Measurements from ENCODE around the gene PCMTD2. TPM values are rescaled to one million over a fixed set of nuclear protein-coding genes. Genes with fewer than 3 reads are reported as not detected.

The PCMTD2 gene
- total RNA-seq, 1 donor from 2014 or later, result 104 TPM

DNA sequence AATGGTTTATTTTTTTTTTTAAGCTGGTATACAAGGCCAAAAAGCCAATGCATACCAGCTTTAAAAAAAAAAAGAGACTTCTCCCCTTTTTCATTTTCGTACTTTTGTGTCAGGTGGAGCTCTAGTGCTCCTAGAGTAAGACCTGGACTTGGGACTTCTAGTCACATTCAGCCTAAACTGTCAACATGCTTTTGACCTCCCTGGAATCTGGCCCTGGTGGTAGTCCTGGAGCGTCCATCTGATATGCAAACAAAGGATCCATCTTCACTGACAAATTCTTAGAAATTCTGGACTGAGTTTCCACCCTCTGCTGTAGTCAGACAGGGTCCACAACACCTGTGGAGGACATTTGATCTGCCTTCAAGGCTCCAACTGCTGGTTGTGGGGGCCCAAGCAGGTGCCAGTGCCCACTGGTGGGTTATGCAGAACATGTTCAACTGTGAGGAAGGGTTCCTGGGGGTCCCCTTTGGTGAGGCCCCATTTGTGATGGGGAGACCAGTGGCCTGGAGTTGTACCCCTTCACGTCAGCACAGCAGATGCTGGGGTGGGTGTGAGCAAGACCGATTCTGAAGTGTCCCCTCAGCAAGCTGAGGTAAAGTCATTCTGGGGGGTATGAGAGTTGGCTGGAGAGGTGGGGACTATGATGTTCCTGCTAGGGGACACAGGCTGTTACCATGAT is 12.6 kb upstream of the PCMTD2 start:
- Mint-ChIP-seq H3K9me3 (ENCODE audit: unreplicated experiment) (no peaks in the 10 kb centered on the region), H3K27me3 (ENCODE audit: unreplicated experiment) (peaks cover 11% of the 10 kb centered on the region), H3K4me1 (ENCODE audit: unreplicated experiment) (no peaks in the 10 kb centered on the region), H3K4me3 (ENCODE audit: unreplicated experiment) (no peak overlapping the region), H3K27ac (ENCODE audit: unreplicated experiment) (no peak overlapping the region), H3K36me3 (ENCODE audit: low read depth, unreplicated experiment) (no peaks in the 10 kb centered on the region)
- no peak for DNase-seq (ENCODE audit: low spot score)
- TF ChIP-seq, protein P1, sequence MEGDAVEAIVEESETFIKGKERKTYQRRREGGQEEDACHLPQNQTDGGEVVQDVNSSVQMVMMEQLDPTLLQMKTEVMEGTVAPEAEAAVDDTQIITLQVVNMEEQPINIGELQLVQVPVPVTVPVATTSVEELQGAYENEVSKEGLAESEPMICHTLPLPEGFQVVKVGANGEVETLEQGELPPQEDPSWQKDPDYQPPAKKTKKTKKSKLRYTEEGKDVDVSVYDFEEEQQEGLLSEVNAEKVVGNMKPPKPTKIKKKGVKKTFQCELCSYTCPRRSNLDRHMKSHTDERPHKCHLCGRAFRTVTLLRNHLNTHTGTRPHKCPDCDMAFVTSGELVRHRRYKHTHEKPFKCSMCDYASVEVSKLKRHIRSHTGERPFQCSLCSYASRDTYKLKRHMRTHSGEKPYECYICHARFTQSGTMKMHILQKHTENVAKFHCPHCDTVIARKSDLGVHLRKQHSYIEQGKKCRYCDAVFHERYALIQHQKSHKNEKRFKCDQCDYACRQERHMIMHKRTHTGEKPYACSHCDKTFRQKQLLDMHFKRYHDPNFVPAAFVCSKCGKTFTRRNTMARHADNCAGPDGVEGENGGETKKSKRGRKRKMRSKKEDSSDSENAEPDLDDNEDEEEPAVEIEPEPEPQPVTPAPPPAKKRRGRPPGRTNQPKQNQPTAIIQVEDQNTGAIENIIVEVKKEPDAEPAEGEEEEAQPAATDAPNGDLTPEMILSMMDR (IDR thresholded peaks at IDR 0.05; ENCODE audit: unreplicated experiment), result no peak

GRCh38 chr20:64244281-64244805 is 11.2 kb upstream of the PCMTD2 start:
- Mint-ChIP-seq H3K36me3 (ENCODE audit: low read depth, unreplicated experiment) (no peaks in the 10 kb centered on the region), H3K27ac (ENCODE audit: unreplicated experiment) (no peak overlapping the region), H3K4me1 (ENCODE audit: unreplicated experiment) (no peaks in the 10 kb centered on the region), H3K9me3 (ENCODE audit: unreplicated experiment) (no peaks in the 10 kb centered on the region), H3K4me3 (ENCODE audit: unreplicated experiment) (no peak overlapping the region), H3K27me3 (ENCODE audit: unreplicated experiment) (peaks cover 11% of the 10 kb centered on the region)
- TF ChIP-seq, protein P1 (IDR thresholded peaks at IDR 0.05; ENCODE audit: unreplicated experiment), result no peak
- DNase-seq (ENCODE audit: low spot score), result no peak

GRCh38 chr20:64244870-64245603 is 10.5 kb upstream of the PCMTD2 start:
- Mint-ChIP-seq H3K4me1 (ENCODE audit: unreplicated experiment) (no peaks in the 10 kb centered on the region), H3K4me3 (ENCODE audit: unreplicated experiment) (no peak overlapping the region), H3K9me3 (ENCODE audit: unreplicated experiment) (no peaks in the 10 kb centered on the region), H3K27me3 (ENCODE audit: unreplicated experiment) (peaks cover 11% of the 10 kb centered on the region), H3K27ac (ENCODE audit: unreplicated experiment) (no peak overlapping the region), H3K36me3 (ENCODE audit: low read depth, unreplicated experiment) (no peaks in the 10 kb centered on the region)
- DNase-seq (ENCODE audit: low spot score), result no peak
- TF ChIP-seq, protein P1 (IDR thresholded peaks at IDR 0.05; ENCODE audit: unreplicated experiment), result no peak

GRCh38 chr20:64245746-64246595 is 9.6 kb upstream of the PCMTD2 start:
- Mint-ChIP-seq H3K36me3 (ENCODE audit: low read depth, unreplicated experiment) (no peaks in the 10 kb centered on the region), H3K4me3 (ENCODE audit: unreplicated experiment) (no peak overlapping the region), H3K4me1 (ENCODE audit: unreplicated experiment) (no peaks in the 10 kb centered on the region), H3K9me3 (ENCODE audit: unreplicated experiment) (no peaks in the 10 kb centered on the region), H3K27ac (ENCODE audit: unreplicated experiment) (peak overlapping the region; percentile 30), H3K27me3 (ENCODE audit: unreplicated experiment) (peaks cover 11% of the 10 kb centered on the region)
- TF ChIP-seq, protein P1 (IDR thresholded peaks at IDR 0.05; ENCODE audit: unreplicated experiment), result no peak
- DNase-seq (ENCODE audit: low spot score), result no peak
